DND-41 (cell line): ENCODE data around the gene CD96.
"Not testable (repeated sequence)": the region's sequence is repeated elsewhere in the genome, so short reads cannot be mapped to it uniquely, and the experiment has no call there.

ENCODE experiments used
- ATAC-seq: fragments of 200-7000 bp; cut with Tn5 transposase; 3 replicates; pipeline ENCODE4 v1.9.1; 2021; ENCODE audit warnings: low read depth; ENCODE audit not compliant: insufficient read depth
- DNase-seq: peaks from one replicate; pipeline ENCODE4 v3.0.0-alpha.2; 2020
- H2AFZ ChIP-seq: 2 replicates; pipeline ENCODE4 v1.6.0; 2012; ENCODE audit warnings: low read depth, low read length
- H3K27ac ChIP-seq: 2 replicates; pipeline ENCODE4 v1.5.1; 2012; ENCODE audit warnings: low read length, inconsistent platforms
- H3K27me3 ChIP-seq: fragments of 200-600 bp; sonication (generic); 2 replicates; pipeline ENCODE4 v1.6.0; 2012; ENCODE audit warnings: low read length, mild to moderate bottlenecking, inconsistent platforms; ENCODE audit not compliant: insufficient read depth, poor library complexity
- H3K36me3 ChIP-seq: 2 replicates; pipeline ENCODE4 v1.5.1; 2012; ENCODE audit warnings: low read length, inconsistent platforms; ENCODE audit not compliant: insufficient read depth
- H3K4me1 ChIP-seq: 2 replicates; pipeline ENCODE4 v1.5.1; 2012; ENCODE audit warnings: mild to moderate bottlenecking, low read length; ENCODE audit not compliant: insufficient read depth
- H3K4me2 ChIP-seq: 2 replicates; pipeline ENCODE4 v1.6.0; 2012; ENCODE audit warnings: mild to moderate bottlenecking, moderate library complexity, low read length, inconsistent platforms; ENCODE audit not compliant: insufficient read depth
- H3K4me3 ChIP-seq, 2 experiments: fragments of 200-600 bp in 1 of 2; shearing (Covaris generic) in 1 of 2; 2 replicates each; pipeline ENCODE4 v1.5.1; 2012 to 2016; ENCODE audit warnings: inconsistent platforms in 2 of 2, low read length in 2 of 2, mild to moderate bottlenecking in 2 of 2, low read depth in 1 of 2, moderate library complexity in 1 of 2
- H3K79me2 ChIP-seq: 2 replicates; pipeline ENCODE4 v1.6.0; 2012; ENCODE audit warnings: low read length, inconsistent platforms; ENCODE audit not compliant: insufficient read depth
- H3K9ac ChIP-seq: 2 replicates; pipeline ENCODE4 v1.6.0; 2012; ENCODE audit warnings: low read depth, mild to moderate bottlenecking, inconsistent platforms, low read length, moderate library complexity
- H3K9me3 ChIP-seq: 2 replicates; pipeline ENCODE4 v1.5.1; 2012; ENCODE audit warnings: low read length, moderate library complexity, mild to moderate bottlenecking, inconsistent platforms; ENCODE audit not compliant: insufficient read depth, severe bottlenecking
- H4K20me1 ChIP-seq: 2 replicates; pipeline ENCODE4 v1.6.0; 2012; ENCODE audit warnings: low read length; ENCODE audit not compliant: insufficient read depth
- CTCF ChIP-seq: IDR thresholded peaks from 2 replicates; pipeline ENCODE4 v1.5.1; 2012; ENCODE audit warnings: borderline replicate concordance, low read length, moderate library complexity, mild to moderate bottlenecking; ENCODE audit not compliant: poor library complexity, severe bottlenecking; ENCODE audit errors: extremely low read depth
- EZH2 ChIP-seq: IDR thresholded peaks from 3 replicates; pipeline ENCODE4 v1.6.1; 2012; ENCODE audit warnings: borderline replicate concordance, low read depth, mild to moderate bottlenecking, moderate library complexity, low read length, inconsistent platforms; ENCODE audit not compliant: severe bottlenecking

CD96 gene

GRCh38 chr3:111519178-111519855 is 22.7 kb upstream of the CD96 start:
- Histone ChIP-seq H3K4me3 (no peak overlapping the region), H3K27me3 (no peaks in the 10 kb centered on the region), H3K27ac (no peak overlapping the region), H3K9ac (no peak overlapping the region), H3K9me3 (no peaks in the 10 kb centered on the region), H3K4me2 (no peak overlapping the region), H3K79me2 (no peaks in the 10 kb centered on the region), H3K4me1 (no peaks in the 10 kb centered on the region), H4K20me1 (no peaks in the 10 kb centered on the region), H3K36me3 (no peaks in the 10 kb centered on the region), H2AFZ (no peak overlapping the region)
- DNase-seq (no peak), ATAC-seq (no peak)
- TF ChIP-seq CTCF, result no peak
- TF ChIP-seq EZH2, result no peak

GRCh38 chr3:111521891-111522290 is 20.1 kb upstream of the CD96 start:
- TF ChIP-seq EZH2, result no peak
- TF ChIP-seq CTCF, result no peak
- H3K36me3 ChIP-seq, result no peaks in the 10 kb centered on the region
- DNase-seq, result no peak

GRCh38 chr3:111524486-111524885 is 17.5 kb upstream of the CD96 start:
- H3K4me3 ChIP-seq, H3K4me1 ChIP-seq, H3K36me3 ChIP-seq, H3K27ac ChIP-seq, H3K27me3 ChIP-seq, H4K20me1 ChIP-seq, H2AFZ ChIP-seq, ATAC-seq, DNase-seq, H3K79me2 ChIP-seq, H3K4me2 ChIP-seq, H3K9me3 ChIP-seq, H3K9ac ChIP-seq: not testable (repeated sequence)

More at GRCh38 chr3:111521891-111522290, 20.1 kb upstream of the CD96 start:
- H3K4me3 ChIP-seq, result no peak overlapping the region
- H3K9ac ChIP-seq, result no peak overlapping the region
- H3K79me2 ChIP-seq, result no peaks in the 10 kb centered on the region
- H4K20me1 ChIP-seq, result no peaks in the 10 kb centered on the region
- H3K4me2 ChIP-seq, result no peak overlapping the region
- H3K9me3 ChIP-seq, result no peaks in the 10 kb centered on the region
- H2AFZ ChIP-seq, result no peak overlapping the region
- no peaks in the 10 kb centered on the region for H3K4me1 ChIP-seq
- no peak overlapping the region for H3K27ac ChIP-seq
- no peaks in the 10 kb centered on the region for H3K27me3 ChIP-seq
- no peak for ATAC-seq

GRCh38 chr3:111531446-111531845 is 10.6 kb upstream of the CD96 start:
- Histone ChIP-seq H3K4me3 (no peak overlapping the region), H3K4me1 (peaks cover 8% of the 10 kb centered on the region; the same call in 1 of the 2 replicates), H2AFZ (no peak overlapping the region), H3K79me2 (no peaks in the 10 kb centered on the region), H3K9me3 (no peaks in the 10 kb centered on the region), H3K27me3 (no peaks in the 10 kb centered on the region), H3K27ac (no peak overlapping the region), H3K4me2 (no peak overlapping the region), H4K20me1 (no peaks in the 10 kb centered on the region), H3K36me3 (no peaks in the 10 kb centered on the region), H3K9ac (no peak overlapping the region)
- TF ChIP-seq EZH2 (no peak), CTCF (no peak)
- ATAC-seq (no peak), DNase-seq (no peak)
